ENCODE data around the gene KLF14.
"Not testable (repeated sequence)": the region's sequence is repeated elsewhere in the genome, so short reads cannot be mapped to it uniquely, and the experiment has no call there.

Gene KLF14

GRCh38 chr7:130733931-130734814 lies at the start of gene KLF14:
KLF14 (minus strand) TSS chr7:130734207; CDS start chr7:130734033, 174 bp downstream.
- peak; percentile 46 for DNase-seq

GRCh38 chr7:130781346-130781745 lies 47.3 kb upstream of the KLF14 start:
- no peak for DNase-seq

- DNase-seq = no peak
Measured at GRCh38 chr7:130777426-130777825, 43.4 kb upstream of the KLF14 start.

GRCh38 chr7:130772456-130772855 lies 38.4 kb upstream of the KLF14 start:
- not testable (repeated sequence) for DNase-seq

GRCh38 chr7:130768854-130769253 lies 34.8 kb upstream of the KLF14 start:
- no peak for DNase-seq

- not testable (repeated sequence) for DNase-seq
Measured at GRCh38 chr7:130764569-130764968, 30.6 kb upstream of the KLF14 start.

- no peak for DNase-seq
Measured at GRCh38 chr7:130758429-130759056, 24.5 kb upstream of the KLF14 start.

GRCh38 chr7:130756316-130756715 lies 22.3 kb upstream of the KLF14 start:
- DNase-seq = no peak

- DNase-seq = no peak
Measured at GRCh38 chr7:130752424-130752823, 18.4 kb upstream of the KLF14 start.

GRCh38 chr7:130750755-130751154 lies 16.7 kb upstream of the KLF14 start:
- no peak for DNase-seq

GRCh38 chr7:130748531-130749389 lies 14.8 kb upstream of the KLF14 start:
- no peak for DNase-seq

GRCh38 chr7:130741331-130741995 lies 7.5 kb upstream of the KLF14 start:
- DNase-seq = no peak

GRCh38 chr7:130740606-130741005 lies 6.6 kb upstream of the KLF14 start:
- DNase-seq = no peak

- no peak for DNase-seq
Measured at GRCh38 chr7:130736298-130736900, 2.4 kb upstream of the KLF14 start.

GRCh38 chr7:130734815-130735716 lies 1.1 kb upstream of the KLF14 start:
- no peak for DNase-seq

GRCh38 chr7:130732980-130733930 lies 752 bp downstream of the KLF14 start:
- peak; percentile 33 for DNase-seq

GRCh38 chr7:130723784-130724183 lies 10.2 kb downstream of the KLF14 start:
- DNase-seq = no peak

GRCh38 chr7:130721486-130722277 lies 12.3 kb downstream of the KLF14 start:
- no peak for DNase-seq

GRCh38 chr7:130719541-130719940 lies 14.5 kb downstream of the KLF14 start:
- DNase-seq = no peak
